Measurements from ENCODE around the gene NTNG2. TPM values are rescaled to one million over a fixed set of nuclear protein-coding genes. Genes with fewer than 3 reads are reported as not detected.

The NTNG2 gene
- total RNA-seq, 1 donor from 2014 or later, result 1.0 TPM

DNA sequence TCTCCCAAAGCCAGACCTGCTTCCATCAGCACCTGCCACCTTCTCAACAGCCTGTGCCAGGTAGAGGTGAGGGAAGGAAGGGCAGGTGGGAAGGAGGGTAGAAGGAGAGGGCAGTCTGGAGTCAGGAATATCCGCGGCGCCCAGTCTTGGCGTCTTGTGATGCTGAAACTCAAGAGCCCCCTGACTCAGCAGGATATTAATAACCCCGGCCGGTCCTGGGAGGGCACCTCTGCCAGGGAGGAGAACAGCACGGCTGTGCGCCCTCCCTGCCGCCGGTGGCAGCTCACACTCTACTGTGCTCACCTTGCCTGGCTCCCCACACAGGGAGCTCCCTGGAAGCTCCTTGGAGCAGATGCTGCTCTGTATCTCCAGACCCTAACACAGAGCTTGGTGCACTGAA is 11.6 kb upstream of the NTNG2 start:
- Histone ChIP-seq H3K9ac (no peak overlapping the region), H3K4me2 (no peak overlapping the region), H3K4me3 (no peak overlapping the region), H4K20me1 (ENCODE audit: low read depth) (no peaks in the 10 kb centered on the region), H3K27me3 (peaks cover 12% of the 10 kb centered on the region), H3K27ac (no peak overlapping the region), H3K79me2 (ENCODE audit: low read depth) (no peaks in the 10 kb centered on the region), H3F3A (ENCODE audit: low read depth) (no peaks in the 10 kb centered on the region), H2AFZ (replicated peaks) (no peak overlapping the region), H3K4me1 (peaks cover 6% of the 10 kb centered on the region), H3K36me3 (no peaks in the 10 kb centered on the region), H3K9me3 (ENCODE audit: low read depth) (no peaks in the 10 kb centered on the region)
- H3K4me1 Mint-ChIP-seq, result peaks cover 13% of the 10 kb centered on the region
- no peaks in the 10 kb centered on the region for H3K36me3 Mint-ChIP-seq
- TF ChIP-seq, protein P1, sequence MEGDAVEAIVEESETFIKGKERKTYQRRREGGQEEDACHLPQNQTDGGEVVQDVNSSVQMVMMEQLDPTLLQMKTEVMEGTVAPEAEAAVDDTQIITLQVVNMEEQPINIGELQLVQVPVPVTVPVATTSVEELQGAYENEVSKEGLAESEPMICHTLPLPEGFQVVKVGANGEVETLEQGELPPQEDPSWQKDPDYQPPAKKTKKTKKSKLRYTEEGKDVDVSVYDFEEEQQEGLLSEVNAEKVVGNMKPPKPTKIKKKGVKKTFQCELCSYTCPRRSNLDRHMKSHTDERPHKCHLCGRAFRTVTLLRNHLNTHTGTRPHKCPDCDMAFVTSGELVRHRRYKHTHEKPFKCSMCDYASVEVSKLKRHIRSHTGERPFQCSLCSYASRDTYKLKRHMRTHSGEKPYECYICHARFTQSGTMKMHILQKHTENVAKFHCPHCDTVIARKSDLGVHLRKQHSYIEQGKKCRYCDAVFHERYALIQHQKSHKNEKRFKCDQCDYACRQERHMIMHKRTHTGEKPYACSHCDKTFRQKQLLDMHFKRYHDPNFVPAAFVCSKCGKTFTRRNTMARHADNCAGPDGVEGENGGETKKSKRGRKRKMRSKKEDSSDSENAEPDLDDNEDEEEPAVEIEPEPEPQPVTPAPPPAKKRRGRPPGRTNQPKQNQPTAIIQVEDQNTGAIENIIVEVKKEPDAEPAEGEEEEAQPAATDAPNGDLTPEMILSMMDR (IDR thresholded peaks at IDR 0.05), result no peak
- TF ChIP-seq EZH2phosphoT487 (IDR thresholded peaks at IDR 0.05), result no peak
- no peak for TF ChIP-seq EZH2 (IDR thresholded peaks at IDR 0.05)
- peaks cover 13% of the 10 kb centered on the region for H3K27me3 Mint-ChIP-seq (ENCODE audit: insufficient read depth, low read depth)
- H3K4me3 Mint-ChIP-seq, result no peak overlapping the region
- no peaks in the 10 kb centered on the region for H3K9me3 Mint-ChIP-seq
- no peak overlapping the region for H3K27ac Mint-ChIP-seq
- DNase-seq (ENCODE audit: low spot score), result no peak

DNA sequence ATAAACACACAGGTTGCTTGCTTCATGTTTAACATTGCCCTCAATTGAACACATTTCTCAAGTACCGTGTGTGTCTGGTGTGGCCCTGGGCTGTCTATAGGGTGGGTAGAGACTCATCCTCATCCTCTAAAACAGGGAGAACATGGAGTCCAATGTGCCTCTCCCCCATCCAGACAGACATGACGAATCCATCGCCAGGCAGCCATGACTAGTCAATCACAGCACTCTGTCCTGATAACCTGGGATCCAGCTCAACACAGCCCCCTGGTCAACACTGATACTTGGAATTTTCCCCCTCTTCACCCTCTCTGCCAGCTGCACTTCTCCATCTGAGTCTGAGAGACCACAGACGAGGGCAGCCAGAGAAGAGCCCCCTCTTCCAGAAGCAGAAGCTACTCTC is 10.7 kb upstream of the NTNG2 start:
- H3K27me3 ChIP-seq, result peaks cover 20% of the 10 kb centered on the region
- Mint-ChIP-seq H3K4me3 (no peak overlapping the region), H3K27me3 (ENCODE audit: insufficient read depth, low read depth) (peaks cover 11% of the 10 kb centered on the region), H3K36me3 (no peaks in the 10 kb centered on the region), H3K9me3 (no peaks in the 10 kb centered on the region), H3K27ac (no peak overlapping the region), H3K4me1 (peaks cover 14% of the 10 kb centered on the region)
- no peak overlapping the region for H3K27ac ChIP-seq
- DNase-seq (ENCODE audit: low spot score), result no peak
- H3K79me2 ChIP-seq (ENCODE audit: low read depth), result no peaks in the 10 kb centered on the region
- TF ChIP-seq, protein P1 (IDR thresholded peaks at IDR 0.05), result no peak
- TF ChIP-seq EZH2 (IDR thresholded peaks at IDR 0.05) (no peak), EZH2phosphoT487 (IDR thresholded peaks at IDR 0.05) (no peak)
- H3K9ac ChIP-seq, result no peak overlapping the region
- no peaks in the 10 kb centered on the region for H3K9me3 ChIP-seq (ENCODE audit: low read depth)
- no peaks in the 10 kb centered on the region for H4K20me1 ChIP-seq (ENCODE audit: low read depth)
- no peaks in the 10 kb centered on the region for H3K36me3 ChIP-seq
- H2AFZ ChIP-seq (replicated peaks), result no peak overlapping the region
- peaks cover 6% of the 10 kb centered on the region for H3K4me1 ChIP-seq
- no peaks in the 10 kb centered on the region for H3F3A ChIP-seq (ENCODE audit: low read depth)
- H3K4me2 ChIP-seq, result no peak overlapping the region
- no peak overlapping the region for H3K4me3 ChIP-seq

DNA sequence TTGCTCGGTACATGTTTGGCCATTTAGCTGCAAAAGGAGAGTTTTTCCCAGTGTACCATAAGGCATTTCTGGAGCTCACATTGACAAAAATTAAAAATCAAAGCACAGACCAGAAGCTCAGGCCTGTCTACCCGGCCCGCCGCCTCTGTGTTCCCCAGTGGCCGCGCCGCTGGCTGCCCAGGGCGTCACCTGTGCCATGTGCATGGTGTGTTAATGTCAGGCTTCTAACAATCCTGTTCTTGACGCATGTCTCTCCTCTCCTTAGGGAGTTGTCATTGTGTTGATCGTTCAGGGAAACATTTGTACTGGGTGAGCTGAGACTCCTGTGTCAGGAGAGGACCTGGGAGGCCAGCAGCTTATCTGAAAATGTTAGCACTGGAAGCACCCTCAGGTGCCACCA is 9.6 kb upstream of the NTNG2 start:
- no peak for DNase-seq (ENCODE audit: low spot score)
- Histone ChIP-seq H3K27ac (no peak overlapping the region), H3K27me3 (peaks cover 28% of the 10 kb centered on the region), H3F3A (ENCODE audit: low read depth) (no peaks in the 10 kb centered on the region), H3K9ac (no peak overlapping the region), H3K4me2 (no peak overlapping the region), H2AFZ (replicated peaks) (no peak overlapping the region), H3K79me2 (ENCODE audit: low read depth) (no peaks in the 10 kb centered on the region), H3K4me1 (peaks cover 6% of the 10 kb centered on the region), H4K20me1 (ENCODE audit: low read depth) (no peaks in the 10 kb centered on the region), H3K4me3 (no peak overlapping the region), H3K36me3 (no peaks in the 10 kb centered on the region), H3K9me3 (ENCODE audit: low read depth) (no peaks in the 10 kb centered on the region)
- Mint-ChIP-seq H3K4me1 (peaks cover 14% of the 10 kb centered on the region), H3K27ac (no peak overlapping the region), H3K36me3 (no peaks in the 10 kb centered on the region), H3K27me3 (ENCODE audit: insufficient read depth, low read depth) (peaks cover 11% of the 10 kb centered on the region), H3K4me3 (no peak overlapping the region), H3K9me3 (no peaks in the 10 kb centered on the region)
- no peak for TF ChIP-seq EZH2 (IDR thresholded peaks at IDR 0.05)
- no peak for TF ChIP-seq EZH2phosphoT487 (IDR thresholded peaks at IDR 0.05)
- TF ChIP-seq, protein P1 (IDR thresholded peaks at IDR 0.05), result no peak
